MCF 10A (cell line): ENCODE results near the gene C17orf58. TPM values are rescaled to one million over a fixed set of nuclear protein-coding genes. Genes with fewer than 3 reads are reported as not detected.

Experiments used
- BruUV-seq: library from RNA; stranded (reverse); fragments of 400-500 nt; replicated peaks from 2 replicates; lab custom pipeline; 2021; lab: Mats Ljungman, UMichigan
- CTCF ChIA-PET: fragments of 300-600 bp; sonication (Branson Sonifier 250); formaldehyde crosslinking; extraction: SDS; loops from one replicate; lab custom pipeline; 2021; ENCODE audit warnings: antibody characterized with exemption, inconsistent platforms; lab: Yijun Ruan, JAX
- POLR2A ChIA-PET: fragments of 300-600, 350-650 bp; sonication (Branson Sonifier 250); formaldehyde crosslinking; extraction: SDS; loops from one replicate; lab custom pipeline; 2020; ENCODE audit warnings: antibody characterized with exemption, inconsistent platforms; lab: Yijun Ruan, JAX
- DNase-seq: peaks from one replicate; pipeline ENCODE4 v3.0.0-alpha.2; 2018; ENCODE audit not compliant: unreplicated experiment
- H3K27ac Mint-ChIP-seq: one replicate; pipeline ENCODE4 v1.8.0; 2022; ENCODE audit warnings: mild to moderate bottlenecking, low read depth, mixed read lengths; ENCODE audit not compliant: unreplicated experiment
- H3K27me3 Mint-ChIP-seq: one replicate; pipeline ENCODE4 v1.8.0; 2022; ENCODE audit warnings: mixed read lengths; ENCODE audit not compliant: insufficient read depth, unreplicated experiment
- H3K36me3 Mint-ChIP-seq: one replicate; pipeline ENCODE4 v1.8.0; 2022; ENCODE audit warnings: mild to moderate bottlenecking, moderate library complexity, mixed read lengths; ENCODE audit not compliant: insufficient read depth, unreplicated experiment
- H3K4me1 Mint-ChIP-seq: one replicate; pipeline ENCODE4 v1.8.0; 2022; ENCODE audit warnings: mixed read lengths; ENCODE audit not compliant: insufficient read depth, unreplicated experiment
- H3K4me3 Mint-ChIP-seq: one replicate; pipeline ENCODE4 v1.8.0; 2022; ENCODE audit warnings: mild to moderate bottlenecking, moderate library complexity, mixed read lengths; ENCODE audit not compliant: unreplicated experiment
- H3K9me3 Mint-ChIP-seq: one replicate; pipeline ENCODE4 v1.8.0; 2022; ENCODE audit warnings: mixed read lengths; ENCODE audit not compliant: unreplicated experiment
- CTCF ChIP-seq: fragments of 200-600 bp; IDR thresholded peaks from one replicate; pipeline ENCODE4 v1.8.0; 2022; ENCODE audit warnings: antibody characterized with exemption, mild to moderate bottlenecking; ENCODE audit not compliant: unreplicated experiment
- intact Hi-C: fragments of 100-400 bp; cut with micrococcal nuclease; formaldehyde crosslinking; loops from 2 replicates; pipeline ENCODE4 v1.14.1; 2022
- total RNA-seq: library from RNA; stranded (reverse); gene quantifications from 2 replicates; pipeline ENCODE4 v1.2.3, GENCODE V29; 2022

Gene C17orf58
- total RNA-seq, 1 experiment from 2014 or later, result 9.5 TPM

- no TSS peak for BruUV-seq
- ChIA-PET CTCF (no interaction called here), POLR2A (no interaction called here)
- Mint-ChIP-seq H3K36me3 (peaks cover 5% of the 10 kb centered on the region), H3K4me1 (peaks cover 20% of the 10 kb centered on the region), H3K27ac (no peak overlapping the region), H3K27me3 (no peaks in the 10 kb centered on the region), H3K4me3 (no peak overlapping the region), H3K9me3 (no peaks in the 10 kb centered on the region)
- intact Hi-C loops, result loop anchor here (10.0 kb wide), 1 partner anchor 105 kb away; no protein-coding TSS in a partner anchor
- DNase-seq, result peak; percentile 33
- TF ChIP-seq CTCF, result no peak
Observed at GRCh38 chr17:67999291-67999911, 3.1 kb upstream of the C17orf58 start.

- no peak overlapping the region for H3K27ac Mint-ChIP-seq
- CTCF ChIA-PET, result no interaction called here
- DNase-seq, result no peak
- peaks cover 5% of the 10 kb centered on the region for H3K36me3 Mint-ChIP-seq
- no peak overlapping the region for H3K4me3 Mint-ChIP-seq
- H3K4me1 Mint-ChIP-seq, result peaks cover 26% of the 10 kb centered on the region
- no peaks in the 10 kb centered on the region for H3K27me3 Mint-ChIP-seq
- no TSS peak for BruUV-seq
- intact Hi-C loops, result loop anchor here (10.0 kb wide), 1 partner anchor 106 kb away; no protein-coding TSS in a partner anchor
- no peak for TF ChIP-seq CTCF
- H3K9me3 Mint-ChIP-seq, result no peaks in the 10 kb centered on the region
- POLR2A ChIA-PET, result no interaction called here
Observed at GRCh38 chr17:67998466-67998865, 2.2 kb upstream of the C17orf58 start.

GRCh38 chr17:67995570-67996263 is 552 bp downstream of the C17orf58 start:
- H3K27ac Mint-ChIP-seq, result peak overlapping the region; percentile 79
- no peaks in the 10 kb centered on the region for H3K27me3 Mint-ChIP-seq
- CTCF ChIA-PET, result interaction anchor here (0.5 to 1.2 kb wide), 4 partner anchors 16 to 107 kb away, joined by 3 to 4 read pairs (median 3); no protein-coding TSS in a partner anchor
- BruUV-seq, result no TSS peak
- intact Hi-C loops, result loop anchor here (2.0 to 10.0 kb wide), 2 partner anchors 23 to 109 kb away; no protein-coding TSS in a partner anchor
- POLR2A ChIA-PET, result interaction anchor here (0.7 to 6.4 kb wide), 11 partner anchors 11 to 1331 kb away, joined by 3 to 84 read pairs (median 8); partner anchors contain the start of genes KPNA2 and WIPI1
- H3K9me3 Mint-ChIP-seq, result no peaks in the 10 kb centered on the region
- peak; percentile 22 for DNase-seq
- peak overlapping the region; percentile 77 for H3K4me3 Mint-ChIP-seq
- peaks cover 5% of the 10 kb centered on the region for H3K36me3 Mint-ChIP-seq
- no peak for TF ChIP-seq CTCF
- peaks cover 26% of the 10 kb centered on the region for H3K4me1 Mint-ChIP-seq
